DND-41 (cell line): ENCODE measurements around the gene ESR1.

ENCODE experiments used
- ATAC-seq: fragments of 200-7000 bp; cut with Tn5 transposase; 3 replicates; pipeline ENCODE4 v1.9.1; 2021; ENCODE audit warnings: low read depth; ENCODE audit not compliant: insufficient read depth
- DNase-seq: peaks from one replicate; pipeline ENCODE4 v3.0.0-alpha.2; 2020
- H2AFZ ChIP-seq: 2 replicates; pipeline ENCODE4 v1.6.0; 2012; ENCODE audit warnings: low read depth, low read length
- H3K27ac ChIP-seq: 2 replicates; pipeline ENCODE4 v1.5.1; 2012; ENCODE audit warnings: low read length, inconsistent platforms
- H3K27me3 ChIP-seq: fragments of 200-600 bp; sonication (generic); 2 replicates; pipeline ENCODE4 v1.6.0; 2012; ENCODE audit warnings: low read length, mild to moderate bottlenecking, inconsistent platforms; ENCODE audit not compliant: insufficient read depth, poor library complexity
- H3K36me3 ChIP-seq: 2 replicates; pipeline ENCODE4 v1.5.1; 2012; ENCODE audit warnings: low read length, inconsistent platforms; ENCODE audit not compliant: insufficient read depth
- H3K4me1 ChIP-seq: 2 replicates; pipeline ENCODE4 v1.5.1; 2012; ENCODE audit warnings: mild to moderate bottlenecking, low read length; ENCODE audit not compliant: insufficient read depth
- H3K4me2 ChIP-seq: 2 replicates; pipeline ENCODE4 v1.6.0; 2012; ENCODE audit warnings: mild to moderate bottlenecking, moderate library complexity, low read length, inconsistent platforms; ENCODE audit not compliant: insufficient read depth
- H3K4me3 ChIP-seq, 2 experiments: fragments of 200-600 bp in 1 of 2; shearing (Covaris generic) in 1 of 2; 2 replicates each; pipeline ENCODE4 v1.5.1; 2012 to 2016; ENCODE audit warnings: inconsistent platforms in 2 of 2, low read length in 2 of 2, mild to moderate bottlenecking in 2 of 2, low read depth in 1 of 2, moderate library complexity in 1 of 2
- H3K79me2 ChIP-seq: 2 replicates; pipeline ENCODE4 v1.6.0; 2012; ENCODE audit warnings: low read length, inconsistent platforms; ENCODE audit not compliant: insufficient read depth
- H3K9ac ChIP-seq: 2 replicates; pipeline ENCODE4 v1.6.0; 2012; ENCODE audit warnings: low read depth, mild to moderate bottlenecking, inconsistent platforms, low read length, moderate library complexity
- H3K9me3 ChIP-seq: 2 replicates; pipeline ENCODE4 v1.5.1; 2012; ENCODE audit warnings: low read length, moderate library complexity, mild to moderate bottlenecking, inconsistent platforms; ENCODE audit not compliant: insufficient read depth, severe bottlenecking
- H4K20me1 ChIP-seq: 2 replicates; pipeline ENCODE4 v1.6.0; 2012; ENCODE audit warnings: low read length; ENCODE audit not compliant: insufficient read depth
- EZH2 ChIP-seq: IDR thresholded peaks from 3 replicates; pipeline ENCODE4 v1.6.1; 2012; ENCODE audit warnings: borderline replicate concordance, low read depth, mild to moderate bottlenecking, moderate library complexity, low read length, inconsistent platforms; ENCODE audit not compliant: severe bottlenecking
- TF ChIP-seq, protein P1 (sequence below): IDR thresholded peaks from 2 replicates; pipeline ENCODE4 v1.5.1; 2012; ENCODE audit warnings: borderline replicate concordance, low read length, moderate library complexity, mild to moderate bottlenecking; ENCODE audit not compliant: poor library complexity, severe bottlenecking; ENCODE audit errors: extremely low read depth

ESR1 gene

DNA sequence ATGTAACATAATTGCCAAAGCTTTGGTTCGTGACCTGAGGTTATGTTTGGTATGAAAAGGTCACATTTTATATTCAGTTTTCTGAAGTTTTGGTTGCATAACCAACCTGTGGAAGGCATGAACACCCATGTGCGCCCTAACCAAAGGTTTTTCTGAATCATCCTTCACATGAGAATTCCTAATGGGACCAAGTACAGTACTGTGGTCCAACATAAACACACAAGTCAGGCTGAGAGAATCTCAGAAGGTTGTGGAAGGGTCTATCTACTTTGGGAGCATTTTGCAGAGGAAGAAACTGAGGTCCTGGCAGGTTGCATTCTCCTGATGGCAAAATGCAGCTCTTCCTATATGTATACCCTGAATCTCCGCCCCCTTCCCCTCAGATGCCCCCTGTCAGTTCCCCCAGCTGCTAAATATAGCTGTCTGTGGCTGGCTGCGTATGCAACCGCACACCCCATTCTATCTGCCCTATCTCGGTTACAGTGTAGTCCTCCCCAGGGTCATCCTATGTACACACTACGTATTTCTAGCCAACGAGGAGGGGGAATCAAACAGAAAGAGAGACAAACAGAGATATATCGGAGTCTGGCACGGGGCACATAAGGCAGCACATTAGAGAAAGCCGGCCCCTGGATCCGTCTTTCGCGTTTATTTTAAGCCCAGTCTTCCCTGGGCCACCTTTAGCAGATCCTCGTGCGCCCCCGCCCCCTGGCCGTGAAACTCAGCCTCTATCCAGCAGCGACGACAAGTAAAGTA is 547 bp upstream of the ESR1 start:
- H3K36me3 ChIP-seq = no peaks in the 10 kb centered on the region
- DNase-seq = no peak
- no peak overlapping the region for H3K4me2 ChIP-seq
- no peaks in the 10 kb centered on the region for H4K20me1 ChIP-seq
- no peak overlapping the region for H2AFZ ChIP-seq
- no peak for TF ChIP-seq EZH2
- TF ChIP-seq, protein P1, sequence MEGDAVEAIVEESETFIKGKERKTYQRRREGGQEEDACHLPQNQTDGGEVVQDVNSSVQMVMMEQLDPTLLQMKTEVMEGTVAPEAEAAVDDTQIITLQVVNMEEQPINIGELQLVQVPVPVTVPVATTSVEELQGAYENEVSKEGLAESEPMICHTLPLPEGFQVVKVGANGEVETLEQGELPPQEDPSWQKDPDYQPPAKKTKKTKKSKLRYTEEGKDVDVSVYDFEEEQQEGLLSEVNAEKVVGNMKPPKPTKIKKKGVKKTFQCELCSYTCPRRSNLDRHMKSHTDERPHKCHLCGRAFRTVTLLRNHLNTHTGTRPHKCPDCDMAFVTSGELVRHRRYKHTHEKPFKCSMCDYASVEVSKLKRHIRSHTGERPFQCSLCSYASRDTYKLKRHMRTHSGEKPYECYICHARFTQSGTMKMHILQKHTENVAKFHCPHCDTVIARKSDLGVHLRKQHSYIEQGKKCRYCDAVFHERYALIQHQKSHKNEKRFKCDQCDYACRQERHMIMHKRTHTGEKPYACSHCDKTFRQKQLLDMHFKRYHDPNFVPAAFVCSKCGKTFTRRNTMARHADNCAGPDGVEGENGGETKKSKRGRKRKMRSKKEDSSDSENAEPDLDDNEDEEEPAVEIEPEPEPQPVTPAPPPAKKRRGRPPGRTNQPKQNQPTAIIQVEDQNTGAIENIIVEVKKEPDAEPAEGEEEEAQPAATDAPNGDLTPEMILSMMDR = no peak
- H3K4me1 ChIP-seq = no peaks in the 10 kb centered on the region
- H3K9me3 ChIP-seq = no peaks in the 10 kb centered on the region
- ATAC-seq = no peak
- no peak overlapping the region for H3K27ac ChIP-seq
- no peaks in the 10 kb centered on the region for H3K27me3 ChIP-seq
- no peak overlapping the region for H3K4me3 ChIP-seq
- H3K79me2 ChIP-seq = no peaks in the 10 kb centered on the region
- no peak overlapping the region for H3K9ac ChIP-seq

DNA sequence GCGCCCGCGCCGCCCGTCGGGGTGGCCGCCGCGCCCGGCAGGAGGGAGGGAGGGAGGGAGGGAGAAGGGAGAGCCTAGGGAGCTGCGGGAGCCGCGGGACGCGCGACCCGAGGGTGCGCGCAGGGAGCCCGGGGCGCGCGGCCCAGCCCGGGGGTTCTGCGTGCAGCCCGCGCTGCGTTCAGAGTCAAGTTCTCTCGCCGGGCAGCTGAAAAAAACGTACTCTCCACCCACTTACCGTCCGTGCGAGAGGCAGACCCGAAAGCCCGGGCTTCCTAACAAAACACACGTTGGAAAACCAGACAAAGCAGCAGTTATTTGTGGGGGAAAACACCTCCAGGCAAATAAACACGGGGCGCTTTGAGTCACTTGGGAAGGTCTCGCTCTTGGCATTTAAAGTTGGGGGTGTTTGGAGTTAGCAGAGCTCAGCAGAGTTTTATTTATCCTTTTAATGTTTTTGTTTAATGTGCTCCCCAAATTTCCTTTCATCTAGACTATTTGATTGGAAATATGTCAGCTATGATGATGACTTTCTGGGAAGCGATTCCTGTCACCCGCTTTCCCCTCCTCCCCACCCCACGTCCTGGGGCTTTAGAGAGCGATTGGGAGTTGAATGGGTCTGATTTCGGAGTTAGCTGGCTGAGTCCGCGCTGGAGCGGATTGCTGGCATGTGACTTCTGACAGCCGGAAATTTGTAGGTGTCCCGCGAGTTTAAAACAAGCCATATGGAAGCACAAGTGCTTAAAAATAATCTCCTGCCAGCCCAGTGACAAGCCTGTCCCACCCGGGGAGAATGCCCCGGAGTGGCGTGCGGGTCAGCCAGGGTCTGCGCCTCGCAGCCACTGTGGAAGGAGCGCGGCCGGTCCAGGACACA is 1.1 kb downstream of the ESR1 start:
- no peaks in the 10 kb centered on the region for H3K9me3 ChIP-seq
- H3K27ac ChIP-seq = no peak overlapping the region
- no peaks in the 10 kb centered on the region for H3K36me3 ChIP-seq
- H3K27me3 ChIP-seq = no peaks in the 10 kb centered on the region
- H3K9ac ChIP-seq = no peak overlapping the region
- H3K4me1 ChIP-seq = no peaks in the 10 kb centered on the region
- H3K79me2 ChIP-seq = no peaks in the 10 kb centered on the region
- DNase-seq = no peak
- no peak overlapping the region for H2AFZ ChIP-seq
- H3K4me2 ChIP-seq = no peak overlapping the region
- H4K20me1 ChIP-seq = no peaks in the 10 kb centered on the region
- no peak for ATAC-seq
- TF ChIP-seq, protein P1 = no peak
- no peak overlapping the region for H3K4me3 ChIP-seq

DNA sequence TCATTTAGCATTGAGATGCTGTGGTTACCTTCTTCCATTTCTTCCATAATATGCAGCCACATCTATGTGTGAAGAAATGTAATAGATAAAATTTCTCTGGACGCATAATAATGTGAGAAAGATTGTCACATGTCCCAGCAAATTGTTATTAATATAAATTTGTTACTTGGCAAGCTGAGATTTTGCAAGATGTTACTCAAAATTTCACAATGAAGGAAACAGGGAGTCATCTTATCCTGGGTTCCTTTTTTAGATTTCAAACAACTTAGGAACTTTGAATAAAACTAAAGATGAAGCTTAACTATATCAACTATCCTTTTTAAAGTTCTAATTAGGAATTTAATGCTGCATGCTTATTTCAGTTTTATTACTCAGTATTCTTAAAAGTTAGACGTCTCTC is 3.6 kb downstream of the ESR1 start:
- Histone ChIP-seq H3K9me3 (no peaks in the 10 kb centered on the region), H3K4me1 (no peaks in the 10 kb centered on the region), H3K4me3 (no peak overlapping the region), H2AFZ (no peak overlapping the region), H3K4me2 (no peak overlapping the region), H3K79me2 (no peaks in the 10 kb centered on the region), H3K9ac (no peak overlapping the region), H4K20me1 (no peaks in the 10 kb centered on the region), H3K36me3 (no peaks in the 10 kb centered on the region), H3K27me3 (no peaks in the 10 kb centered on the region), H3K27ac (no peak overlapping the region)
- TF ChIP-seq, protein P1 = no peak
- no peak for TF ChIP-seq EZH2
- DNase-seq (no peak), ATAC-seq (no peak)
